Muscle layer of colon (tissue), 2 donors: Measurements from ENCODE around the gene MGST1.
A peak's percentile ranks its signal among the peaks of the same experiment; 100 is the strongest.
"Not testable (repeated sequence)": the region's sequence is repeated elsewhere in the genome, so short reads cannot be mapped to it uniquely, and the experiment has no call there.

ENCODE experiments used
- H3K27ac ChIP-seq: one replicate; pipeline ENCODE4 v1.7.0; 2013; ENCODE audit warnings: low read depth, mild to moderate bottlenecking, low read length, moderate library complexity
- H3K27me3 ChIP-seq, 2 donors: one replicate each; pipeline ENCODE4 v1.7.0; 2013; ENCODE audit warnings: low read length in 2 of 2, mild to moderate bottlenecking in 2 of 2; ENCODE audit not compliant: insufficient read depth in 2 of 2, control insufficient read depth in 1 of 2
- H3K36me3 ChIP-seq: one replicate; pipeline ENCODE4 v1.7.0; 2013; ENCODE audit warnings: mild to moderate bottlenecking, low read length; ENCODE audit not compliant: insufficient read depth
- H3K4me1 ChIP-seq: one replicate; pipeline ENCODE4 v1.7.0; 2013; ENCODE audit warnings: mild to moderate bottlenecking, low read length; ENCODE audit not compliant: insufficient read depth
- H3K4me3 ChIP-seq, 2 donors: one replicate each; pipeline ENCODE4 v1.7.0; 2013; ENCODE audit warnings: low read length in 2 of 2, low read depth in 1 of 2, mild to moderate bottlenecking in 1 of 2, moderate library complexity in 1 of 2
- H3K9ac ChIP-seq: one replicate; pipeline ENCODE4 v1.7.0; 2013; ENCODE audit warnings: low read length
- H3K9me3 ChIP-seq: one replicate; pipeline ENCODE4 v1.7.0; 2013; ENCODE audit warnings: mild to moderate bottlenecking, low read length
- donor health status: abdominal sarcoma.
- donor health status: Adenocarcinoma of cecum.

Gene MGST1

DNA sequence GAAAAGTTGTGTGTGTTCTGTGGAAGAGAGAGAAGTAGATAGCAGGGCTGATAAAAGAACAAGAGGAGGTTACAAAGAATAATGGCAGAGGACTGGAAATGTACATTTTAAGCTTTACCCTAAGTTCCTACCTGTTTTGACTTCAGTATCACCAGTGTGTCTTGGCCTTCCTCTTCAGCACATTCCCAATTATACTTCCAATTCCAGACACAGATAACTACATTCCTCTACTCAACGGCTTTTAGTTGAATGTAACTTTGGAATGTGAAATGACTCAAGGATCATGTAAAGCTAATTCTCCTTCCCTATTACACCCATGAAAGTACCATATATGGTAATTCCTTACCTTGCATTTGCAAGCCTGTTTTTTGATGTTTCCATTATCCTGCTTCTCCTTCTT, 5.0 kb downstream of the MGST1 start:
- Histone ChIP-seq H3K36me3 (no peaks in the 10 kb centered on the region), H3K4me1 (peaks cover 11% of the 10 kb centered on the region), H3K9ac (no peak overlapping the region), H3K9me3 (no peaks in the 10 kb centered on the region), H3K27ac (no peak overlapping the region), H3K27me3 (no peaks in the 10 kb centered on the region), H3K4me3 (no peak overlapping the region)

DNA sequence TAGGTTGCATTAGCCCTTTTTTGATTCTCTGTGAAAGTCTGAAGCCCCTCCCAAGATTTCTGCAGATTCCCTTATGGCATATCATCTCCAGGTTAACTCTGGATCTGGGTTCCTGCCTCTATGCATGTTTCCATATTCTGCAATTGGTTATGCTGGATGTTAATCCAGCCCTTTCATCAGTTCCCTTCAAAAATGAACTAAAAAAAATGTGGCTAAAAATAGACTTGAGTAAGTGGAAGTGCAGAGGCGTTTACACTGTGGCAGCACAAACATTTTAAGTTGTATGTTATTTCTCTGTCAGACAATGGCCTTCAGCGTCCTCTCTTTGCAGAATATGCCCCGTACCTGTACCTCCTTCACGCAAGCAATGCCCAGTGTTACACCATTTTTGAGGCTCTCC, 11.4 kb downstream of the MGST1 start:
- no peak overlapping the region for H3K9ac ChIP-seq
- no peaks in the 10 kb centered on the region for H3K27me3 ChIP-seq
- H3K9me3 ChIP-seq: no peaks in the 10 kb centered on the region
- H3K27ac ChIP-seq: no peak overlapping the region
- no peaks in the 10 kb centered on the region for H3K4me1 ChIP-seq
- H3K36me3 ChIP-seq: no peaks in the 10 kb centered on the region
- no peak overlapping the region for H3K4me3 ChIP-seq

DNA sequence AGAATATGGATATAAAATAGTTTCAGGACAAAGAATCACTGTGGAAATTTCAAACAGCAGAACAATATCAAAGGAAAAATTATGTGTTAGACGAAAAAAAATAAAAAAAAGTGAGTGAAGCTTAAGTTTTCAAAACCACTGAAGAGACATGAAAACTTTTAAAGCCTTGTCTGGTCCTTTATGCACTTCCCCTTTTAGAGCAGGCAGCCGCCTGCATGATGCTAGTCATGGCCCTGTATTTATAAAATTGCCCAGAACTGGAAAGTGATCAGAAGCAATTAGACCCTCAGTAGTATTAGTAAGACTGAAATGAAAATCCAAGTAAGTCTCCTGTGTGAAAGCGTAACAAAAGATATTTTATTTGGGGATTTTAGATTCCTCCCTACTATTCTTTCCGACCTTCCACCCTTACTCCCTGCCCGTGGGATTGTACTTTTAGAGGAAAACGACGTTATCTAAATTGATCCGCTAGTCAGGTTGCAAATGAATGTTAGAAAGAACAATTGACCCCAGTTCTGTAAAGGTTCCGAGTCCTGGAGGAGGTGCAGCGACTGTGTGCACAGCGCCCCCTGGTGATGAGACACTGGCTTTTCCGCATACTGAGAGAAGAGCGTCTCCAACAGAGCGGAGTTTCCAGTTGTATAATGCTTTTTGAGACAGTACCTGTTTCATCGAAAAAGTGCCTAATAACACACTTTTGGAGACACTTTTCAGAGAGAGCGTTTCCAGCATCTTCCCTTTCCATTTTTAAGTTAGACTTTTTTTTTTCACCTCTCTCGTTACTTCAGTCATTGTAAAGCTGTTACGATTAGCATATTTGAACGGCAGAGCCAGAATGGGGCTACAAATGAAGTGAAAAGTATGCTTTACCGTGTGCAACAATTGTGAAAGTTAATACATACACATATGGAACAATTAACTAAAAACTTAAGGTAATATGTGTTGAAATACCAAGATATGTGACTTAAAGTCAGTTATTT, 12.4 kb downstream of the MGST1 start:
- H3K4me3 ChIP-seq: no peak overlapping the region
- no peak overlapping the region for H3K27ac ChIP-seq
- H3K27me3 ChIP-seq: no peaks in the 10 kb centered on the region
- H3K36me3 ChIP-seq: no peaks in the 10 kb centered on the region
- H3K4me1 ChIP-seq: no peaks in the 10 kb centered on the region
- H3K9me3 ChIP-seq: no peaks in the 10 kb centered on the region
- H3K9ac ChIP-seq: no peak overlapping the region

DNA sequence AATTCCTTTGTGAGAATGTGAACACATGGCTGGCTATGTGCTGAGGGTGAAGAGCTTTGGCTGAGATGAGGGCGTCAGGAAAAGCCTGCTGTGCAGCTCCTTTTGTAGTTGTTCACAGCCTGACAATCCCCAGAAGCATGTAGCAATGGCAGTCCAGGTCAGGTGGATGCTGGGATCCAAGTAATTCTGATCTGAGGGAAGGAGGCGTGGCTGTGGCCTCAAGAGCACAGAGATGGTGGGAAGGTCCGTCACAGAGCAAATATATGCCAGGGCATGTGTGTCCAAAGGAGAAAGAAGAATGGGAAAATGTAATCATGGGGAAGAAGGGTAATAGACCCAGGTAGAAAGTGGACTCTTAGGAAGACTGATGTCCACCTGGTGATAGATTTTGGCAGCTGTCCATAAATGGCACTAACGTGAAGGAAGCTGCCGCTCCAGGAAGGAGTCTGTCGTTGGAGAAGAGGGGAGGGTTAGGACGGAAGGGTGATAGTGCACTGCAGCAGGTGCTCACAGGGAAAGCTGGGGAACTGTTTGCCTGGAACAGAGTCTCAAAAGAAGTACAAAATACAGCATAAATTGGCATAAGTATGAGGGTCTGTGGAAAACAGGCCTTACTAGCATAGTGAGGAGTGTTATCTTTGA, 13.8 kb downstream of the MGST1 start:
- Histone ChIP-seq H3K9ac (no peak overlapping the region), H3K27ac (no peak overlapping the region), H3K27me3 (no peaks in the 10 kb centered on the region), H3K4me3 (no peak overlapping the region), H3K4me1 (no peaks in the 10 kb centered on the region), H3K36me3 (no peaks in the 10 kb centered on the region), H3K9me3 (no peaks in the 10 kb centered on the region)

DNA sequence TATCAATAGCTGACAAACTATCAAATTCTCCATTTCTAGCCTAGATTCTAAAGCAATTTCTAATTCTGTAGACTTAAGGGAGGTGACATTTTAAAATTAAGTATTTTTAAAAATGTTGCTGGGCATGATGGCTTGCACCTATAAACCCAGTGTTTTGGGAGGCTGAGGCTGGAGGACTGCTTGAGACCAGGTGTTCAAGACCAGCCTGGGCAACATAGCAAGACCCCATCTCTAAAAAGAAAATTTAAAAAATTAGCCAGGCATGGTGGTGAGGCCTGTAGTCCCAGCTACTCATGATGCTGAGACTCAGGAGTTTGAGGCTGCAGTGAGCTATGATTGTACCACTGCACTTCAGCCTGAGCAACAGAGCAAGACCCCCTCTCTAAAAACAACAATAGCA, 15.1 kb downstream of the MGST1 start:
- Histone ChIP-seq H3K4me3 (no peak overlapping the region), H3K36me3 (no peaks in the 10 kb centered on the region), H3K27ac (no peak overlapping the region), H3K4me1 (no peaks in the 10 kb centered on the region), H3K27me3 (no peaks in the 10 kb centered on the region), H3K9me3 (no peaks in the 10 kb centered on the region), H3K9ac (no peak overlapping the region)

DNA sequence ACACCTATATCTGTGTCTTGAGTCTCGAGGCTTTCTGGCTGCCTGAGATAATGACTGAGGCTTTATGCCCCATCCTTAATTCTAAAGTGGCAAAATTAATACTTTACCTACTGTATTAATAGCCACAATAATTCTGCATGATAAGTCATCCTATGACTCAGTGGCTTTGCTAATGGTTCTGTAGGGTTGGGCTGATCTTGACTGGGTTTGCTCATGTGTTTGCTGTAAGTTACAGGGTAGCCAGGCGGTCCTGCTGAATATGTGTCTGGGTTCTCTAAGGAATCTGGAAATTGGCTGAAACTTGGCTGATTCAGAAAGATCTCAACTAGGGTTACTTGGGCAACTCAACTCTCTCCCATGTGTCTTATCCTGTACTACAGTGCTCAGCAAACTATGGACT, 21.7 kb downstream of the MGST1 start:
- Histone ChIP-seq H3K4me1 (no peaks in the 10 kb centered on the region), H3K27me3 (no peaks in the 10 kb centered on the region), H3K4me3 (no peak overlapping the region), H3K36me3 (no peaks in the 10 kb centered on the region), H3K9me3 (no peaks in the 10 kb centered on the region), H3K9ac (no peak overlapping the region), H3K27ac (no peak overlapping the region)

DNA sequence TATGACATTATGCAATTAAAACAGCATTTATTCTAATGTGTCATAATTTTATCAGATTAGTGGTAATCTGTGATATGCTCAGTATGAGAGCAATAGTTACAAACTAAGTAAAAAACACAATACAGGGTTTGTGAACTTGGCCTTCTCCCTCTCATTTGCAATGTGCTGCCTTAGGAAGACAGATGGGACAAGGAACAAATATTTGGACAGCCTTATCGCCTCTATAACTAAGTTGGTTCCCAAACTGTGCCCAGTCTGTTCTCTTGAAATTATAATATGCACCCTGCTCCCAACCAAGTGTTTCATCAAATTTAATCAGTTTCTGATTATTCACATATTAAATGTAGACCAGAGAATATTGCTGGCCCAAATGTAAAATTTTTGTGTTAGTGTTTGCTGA, 22.7 kb downstream of the MGST1 start:
- Histone ChIP-seq H3K9ac (no peak overlapping the region), H3K4me1 (no peaks in the 10 kb centered on the region), H3K27ac (no peak overlapping the region), H3K36me3 (no peaks in the 10 kb centered on the region), H3K4me3 (no peak overlapping the region), H3K27me3 (no peaks in the 10 kb centered on the region), H3K9me3 (no peaks in the 10 kb centered on the region)

DNA sequence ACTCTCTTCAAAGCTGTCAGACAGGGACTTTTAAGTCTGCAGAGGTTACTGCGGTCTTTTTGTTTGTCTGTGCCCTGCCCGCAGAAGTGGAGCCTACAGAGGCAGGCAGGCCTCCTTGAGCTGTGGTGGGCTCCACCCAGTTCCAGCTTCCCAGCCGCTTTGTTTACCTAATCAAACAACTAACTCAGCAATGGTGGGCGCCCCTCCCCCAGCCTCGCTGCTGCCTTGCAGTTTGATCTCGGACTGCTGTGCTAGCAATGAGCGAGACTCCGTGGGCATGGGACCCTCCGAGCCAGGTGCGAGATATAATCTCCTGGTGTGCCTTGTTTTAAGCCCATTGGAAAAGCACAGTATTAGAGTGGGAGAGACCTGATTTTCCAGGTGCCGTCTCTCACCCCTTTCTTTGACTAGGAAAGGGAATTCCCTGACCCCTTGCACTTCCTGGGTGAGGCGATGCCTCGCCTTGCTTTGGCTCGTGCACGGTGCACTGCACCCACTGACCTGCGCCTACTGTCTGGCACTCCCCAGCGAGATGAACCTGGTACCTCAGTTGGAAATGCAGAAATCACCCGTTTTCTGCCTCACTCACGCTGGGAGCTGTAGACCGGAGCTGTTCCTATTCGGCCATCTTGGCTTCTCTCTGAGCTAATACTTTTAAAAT, 35.3 kb downstream of the MGST1 start:
- not testable (repeated sequence) for H3K27me3 ChIP-seq, H3K9me3 ChIP-seq, H3K4me1 ChIP-seq, H3K36me3 ChIP-seq, H3K4me3 ChIP-seq, H3K9ac ChIP-seq, H3K27ac ChIP-seq

DNA sequence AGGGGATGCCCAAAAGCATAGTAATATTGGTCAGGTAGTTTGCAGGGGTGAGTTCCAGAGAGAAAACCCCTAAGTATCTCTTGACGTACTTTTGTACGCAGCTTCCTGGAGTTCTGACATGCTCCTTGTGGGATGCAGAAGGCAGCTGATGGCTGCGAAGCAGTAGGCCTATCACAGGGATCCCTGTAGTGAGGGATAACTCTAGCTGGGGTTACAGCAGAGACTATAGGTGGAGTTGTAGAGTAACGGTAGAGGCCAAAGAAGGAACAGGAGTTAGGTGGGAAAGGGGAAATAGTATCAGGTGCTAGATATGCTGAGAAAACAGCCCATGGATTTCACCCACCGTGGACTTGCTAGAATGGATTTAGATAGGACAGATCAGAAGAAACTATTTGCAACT, 37.3 kb downstream of the MGST1 start:
- Histone ChIP-seq H3K27me3 (no peaks in the 10 kb centered on the region), H3K27ac (no peak overlapping the region), H3K4me1 (peaks cover 6% of the 10 kb centered on the region), H3K9ac (no peak overlapping the region), H3K9me3 (no peaks in the 10 kb centered on the region), H3K36me3 (no peaks in the 10 kb centered on the region), H3K4me3 (no peak overlapping the region)

DNA sequence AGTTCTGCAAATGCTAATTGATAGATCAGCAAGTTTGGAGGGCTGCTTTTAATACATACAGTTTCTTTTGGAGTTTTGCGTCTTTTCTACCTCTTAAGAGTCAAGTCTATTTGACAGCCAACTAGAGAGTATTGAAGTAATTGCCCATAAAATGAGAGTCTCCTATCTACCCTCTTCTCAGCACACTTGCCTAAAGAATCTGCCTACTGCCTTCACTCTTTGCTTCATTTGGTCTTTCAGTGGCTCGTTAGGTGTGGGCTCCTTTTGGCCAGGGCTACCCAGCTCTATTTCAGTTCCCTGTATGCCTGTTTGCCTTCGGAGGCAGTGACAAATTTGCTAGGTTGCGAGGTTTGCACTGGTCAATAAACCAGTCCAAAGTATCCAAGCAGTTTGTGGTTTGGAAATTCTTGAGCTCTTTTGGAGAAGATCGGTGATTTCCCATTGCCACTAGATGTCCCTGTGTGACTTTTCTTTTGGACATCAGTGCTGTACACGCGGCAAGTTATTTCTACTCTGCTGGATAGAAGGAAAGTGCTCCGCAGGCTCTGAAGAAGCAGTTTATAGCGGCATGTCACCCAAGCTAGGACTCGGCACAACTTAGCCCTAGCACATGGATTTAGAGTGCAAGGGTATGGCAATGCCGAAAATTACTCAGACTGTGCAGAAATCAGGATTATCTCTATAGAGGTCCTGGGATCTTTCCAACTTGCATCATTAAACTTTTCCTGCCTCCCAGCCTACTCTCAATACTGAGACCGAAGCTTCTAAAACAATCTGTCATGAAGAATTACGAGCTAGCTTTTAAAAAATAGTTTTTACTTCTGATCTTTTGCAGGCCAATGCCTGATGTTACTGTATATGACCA, 38.6 kb downstream of the MGST1 start:
- no peaks in the 10 kb centered on the region for H3K36me3 ChIP-seq
- H3K9ac ChIP-seq: no peak overlapping the region
- H3K4me1 ChIP-seq: peaks cover 6% of the 10 kb centered on the region
- no peaks in the 10 kb centered on the region for H3K9me3 ChIP-seq
- H3K4me3 ChIP-seq: peak overlapping the region; percentile 13 to 51
- H3K27me3 ChIP-seq: no peaks in the 10 kb centered on the region
- no peak overlapping the region for H3K27ac ChIP-seq

DNA sequence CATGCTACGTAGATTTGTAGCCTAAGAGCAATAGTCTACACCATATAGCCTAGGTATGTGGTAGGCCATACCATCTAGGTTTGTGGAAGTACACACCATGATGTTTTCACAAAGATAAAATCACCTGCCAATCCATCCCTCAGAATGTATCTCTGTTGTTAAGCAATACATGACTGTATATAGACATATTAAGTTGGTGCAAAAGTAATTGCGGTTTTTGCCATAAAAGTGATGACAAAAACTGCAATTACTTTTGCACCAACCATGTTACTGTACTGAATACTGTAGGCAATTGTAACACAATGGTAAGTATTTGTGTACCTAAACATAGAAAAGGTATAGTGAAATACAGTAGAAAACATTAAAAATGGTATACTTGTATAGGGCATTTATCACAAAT, 40.5 kb downstream of the MGST1 start:
- Histone ChIP-seq H3K36me3 (no peaks in the 10 kb centered on the region), H3K9me3 (no peaks in the 10 kb centered on the region), H3K27me3 (no peaks in the 10 kb centered on the region), H3K4me3 (no peak overlapping the region), H3K4me1 (peaks cover 6% of the 10 kb centered on the region), H3K27ac (no peak overlapping the region), H3K9ac (no peak overlapping the region)
